Ovary (tissue), 3 donors: Measurements from ENCODE around the gene ZMIZ1.

ENCODE experiments used
- POLR2A ChIP-seq: fragments of 450-650 bp; IDR thresholded peaks from one replicate; pipeline ENCODE4 v1.6.1; 2017; ENCODE audit warnings: antibody characterized with exemption, mild to moderate bottlenecking, moderate library complexity
- TF ChIP-seq, protein P1 (sequence below), 3 donors: fragments of 450-650 bp in 2 of 3; fragments of 200-600 bp in 1 of 3; IDR thresholded peaks; one replicate each; pipeline versions ENCODE4 v1.5.1 to v1.8.0; 2016 to 2022; ENCODE audit warnings: antibody characterized with exemption in 3 of 3, mild to moderate bottlenecking in 1 of 3
- donor health status: DM: no; HTN: no; CAD: no.

DNA sequence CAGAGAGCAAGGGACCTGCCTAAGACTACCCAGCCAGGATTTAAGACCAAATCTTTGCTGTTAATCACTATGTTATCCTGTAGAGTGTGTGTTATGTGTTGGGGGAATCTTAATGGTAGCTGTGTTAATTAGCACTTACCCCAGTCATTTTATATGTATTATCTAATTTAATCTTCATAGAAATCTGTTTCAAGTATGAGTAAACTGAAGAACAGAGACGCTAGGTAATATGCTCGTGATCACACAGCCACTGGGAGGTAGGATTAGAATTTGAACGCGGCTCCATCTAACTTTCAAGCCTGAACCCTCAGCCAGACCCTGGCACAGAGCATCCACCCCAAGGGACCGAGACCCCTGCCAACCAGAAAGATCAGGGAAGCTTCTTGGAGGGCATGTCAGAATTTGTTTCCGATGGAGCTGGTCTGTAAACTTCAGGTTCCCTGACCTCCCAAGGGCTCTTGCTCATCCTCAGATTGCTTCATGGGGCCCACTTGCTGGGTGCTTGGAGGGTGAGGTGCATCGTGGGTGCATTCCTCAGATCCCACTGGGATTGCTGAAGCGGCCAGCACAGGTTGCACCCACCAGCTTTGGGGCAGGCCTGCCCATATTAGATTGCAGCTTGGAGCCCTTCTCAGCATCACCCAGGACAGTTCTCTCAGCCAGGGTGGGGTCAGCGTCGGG is 105.0 kb downstream of the ZMIZ1 start:
- TF ChIP-seq, protein P1, sequence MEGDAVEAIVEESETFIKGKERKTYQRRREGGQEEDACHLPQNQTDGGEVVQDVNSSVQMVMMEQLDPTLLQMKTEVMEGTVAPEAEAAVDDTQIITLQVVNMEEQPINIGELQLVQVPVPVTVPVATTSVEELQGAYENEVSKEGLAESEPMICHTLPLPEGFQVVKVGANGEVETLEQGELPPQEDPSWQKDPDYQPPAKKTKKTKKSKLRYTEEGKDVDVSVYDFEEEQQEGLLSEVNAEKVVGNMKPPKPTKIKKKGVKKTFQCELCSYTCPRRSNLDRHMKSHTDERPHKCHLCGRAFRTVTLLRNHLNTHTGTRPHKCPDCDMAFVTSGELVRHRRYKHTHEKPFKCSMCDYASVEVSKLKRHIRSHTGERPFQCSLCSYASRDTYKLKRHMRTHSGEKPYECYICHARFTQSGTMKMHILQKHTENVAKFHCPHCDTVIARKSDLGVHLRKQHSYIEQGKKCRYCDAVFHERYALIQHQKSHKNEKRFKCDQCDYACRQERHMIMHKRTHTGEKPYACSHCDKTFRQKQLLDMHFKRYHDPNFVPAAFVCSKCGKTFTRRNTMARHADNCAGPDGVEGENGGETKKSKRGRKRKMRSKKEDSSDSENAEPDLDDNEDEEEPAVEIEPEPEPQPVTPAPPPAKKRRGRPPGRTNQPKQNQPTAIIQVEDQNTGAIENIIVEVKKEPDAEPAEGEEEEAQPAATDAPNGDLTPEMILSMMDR (IDR thresholded peaks at IDR 0.05): no peak
- TF ChIP-seq POLR2A: no peak
